K562 (cell line): ENCODE data around the gene MYH9. TPM values are rescaled to one million over a fixed set of nuclear protein-coding genes. Genes with fewer than 3 reads are reported as not detected.

Experiments
- microRNA-seq: library from miRNA; unstranded; fragments of <30 nt; microRNA quantifications from one replicate; pipeline ENCODE4, GENCODE V29; 2018; ENCODE audit warnings: borderline microRNAs expressed
- polyA plus RNA-seq, 8 experiments: library from polyadenylated mRNA; depleted of rRNA in 4 of 8; stranded (reverse) in 5 of 8; unstranded in 3 of 8; fragments of >200 nt; fragmentation: Nextera tagmentation in 2 of 8; fragmentation: Illumina TruSeq in 1 of 8; extraction: Ambion mirVana in 2 of 8; extraction: Trizol in 1 of 8; gene quantifications; 2 replicates each; pipeline versions ENCODE4 v1.2.1 to v1.2.3, GENCODE V29; 2011 to 2014; ENCODE audit warnings: inconsistent platforms in 1 of 8, missing spikeins in 1 of 8
- small RNA-seq: library from RNA; depleted of rRNA; stranded (forward); fragments of <200 nt; gene quantifications from one replicate; pipeline ENCODE3, GENCODE V24; 2014
- total RNA-seq, 7 experiments: library from RNA; depleted of rRNA in 6 of 7; stranded (reverse); fragments of >200 nt in 6 of 7; fragmentation: Illumina TruSeq in 2 of 7; extraction: Trizol in 2 of 7; gene quantifications; 2 replicates each; pipeline versions ENCODE4 v1.2.1 to v1.2.3, GENCODE V29; 2011 to 2021; ENCODE audit warnings: low replicate concordance in 1 of 7

Gene MYH9
- total and polyA plus RNA-seq, 9 of the 15 experiments (the other 6 are each of a cell fraction or from before 2014, with no cell fraction given) = 0.71 to 111 (median 24.6) TPM

Small RNA genes within 50 kb of the gene (microRNA-seq; reads per million reads assigned to microRNA genes)
- gene MIR6819 = not detected

Small RNA genes within 50 kb of the gene (small RNA-seq; reads per million reads assigned to genes)
- not detected for gene MIR6819

Other genes starting within 250 kb of the MYH9 start
- gene APOL3, start 227.2 kb downstream of the MYH9 start, total RNA-seq (2014; rRNA removed) = 0.69 TPM in 1 of 2 replicates, not detected in the other
- gene APOL3, start 227.2 kb downstream of the MYH9 start, total RNA-seq (2014; rRNA removed; fragmentation: Illumina TruSeq; extraction: Trizol) = 0.33 and 0.73 TPM in 2 replicates
- gene APOL3, start 227.2 kb downstream of the MYH9 start, total RNA-seq (2015; rRNA removed; fragmentation: Illumina TruSeq; extraction: Trizol) = 0.25 and 0.38 TPM in 2 replicates
- gene APOL3, start 227.2 kb downstream of the MYH9 start, total RNA-seq (2021) = 0.67 and 1.1 TPM in 2 replicates
- 0.32 and 0.54 TPM in 2 replicates for gene APOL3, start 227.2 kb downstream of the MYH9 start, polyA plus RNA-seq (2011; rRNA removed)
- 0.87 and 1.1 TPM in 2 replicates for gene APOL3, start 227.2 kb downstream of the MYH9 start, polyA plus RNA-seq (2014; fragmentation: Illumina TruSeq; extraction: Trizol)
- gene APOL3, start 227.2 kb downstream of the MYH9 start, polyA plus RNA-seq (2014; fragmentation: Nextera tagmentation; extraction: Ambion mirVana) = under 1 TPM; 0.25 to 0.80 TPM
- gene APOL3, start 227.2 kb downstream of the MYH9 start, polyA plus RNA-seq (2014; rRNA removed) = 0.18 and 0.93 TPM in 2 replicates
- 6.6 and 9.4 TPM in 2 replicates for gene APOL4, start 186.2 kb downstream of the MYH9 start, total RNA-seq (2014; rRNA removed)
- 7.6 and 9.3 TPM in 2 replicates for gene APOL4, start 186.2 kb downstream of the MYH9 start, total RNA-seq (2014; rRNA removed; fragmentation: Illumina TruSeq; extraction: Trizol)
- gene APOL4, start 186.2 kb downstream of the MYH9 start, total RNA-seq (2015; rRNA removed; fragmentation: Illumina TruSeq; extraction: Trizol) = 11.0 and 11.9 TPM in 2 replicates
- gene APOL4, start 186.2 kb downstream of the MYH9 start, total RNA-seq (2021) = 8.9 and 9.8 TPM in 2 replicates
- gene APOL4, start 186.2 kb downstream of the MYH9 start, polyA plus RNA-seq (2011; rRNA removed) = 14.3 and 14.5 TPM in 2 replicates
- 8.1 and 10.2 TPM in 2 replicates for gene APOL4, start 186.2 kb downstream of the MYH9 start, polyA plus RNA-seq (2014; fragmentation: Illumina TruSeq; extraction: Trizol)
- 10 to 100 TPM in 1 of 2 experiments, 1 to 10 TPM in 1; 8.9 to 15.0 TPM for gene APOL4, start 186.2 kb downstream of the MYH9 start, polyA plus RNA-seq (2014; fragmentation: Nextera tagmentation; extraction: Ambion mirVana)
- 6.5 and 7.2 TPM in 2 replicates for gene APOL4, start 186.2 kb downstream of the MYH9 start, polyA plus RNA-seq (2014; rRNA removed)
- gene APOL2, start 148.4 kb downstream of the MYH9 start, total RNA-seq (2014; rRNA removed) = 8.9 and 9.7 TPM in 2 replicates
- gene APOL2, start 148.4 kb downstream of the MYH9 start, total RNA-seq (2014; rRNA removed; fragmentation: Illumina TruSeq; extraction: Trizol) = 9.3 and 10.6 TPM in 2 replicates
- gene APOL2, start 148.4 kb downstream of the MYH9 start, total RNA-seq (2015; rRNA removed; fragmentation: Illumina TruSeq; extraction: Trizol) = 9.6 and 10.6 TPM in 2 replicates
- gene APOL2, start 148.4 kb downstream of the MYH9 start, total RNA-seq (2021) = 9.7 and 10.6 TPM in 2 replicates
- 5.4 and 7.7 TPM in 2 replicates for gene APOL2, start 148.4 kb downstream of the MYH9 start, polyA plus RNA-seq (2011; rRNA removed)
- gene APOL2, start 148.4 kb downstream of the MYH9 start, polyA plus RNA-seq (2014; fragmentation: Illumina TruSeq; extraction: Trizol) = 8.9 and 9.4 TPM in 2 replicates
- gene APOL2, start 148.4 kb downstream of the MYH9 start, polyA plus RNA-seq (2014; fragmentation: Nextera tagmentation; extraction: Ambion mirVana) = 1 to 10 TPM; 2.7 to 6.8 TPM
- gene APOL2, start 148.4 kb downstream of the MYH9 start, polyA plus RNA-seq (2014; rRNA removed) = 6.6 and 6.9 TPM in 2 replicates
- gene APOL1, start 134.8 kb downstream of the MYH9 start, total RNA-seq (2014; rRNA removed) = 5.8 TPM in 2 replicates
- gene APOL1, start 134.8 kb downstream of the MYH9 start, total RNA-seq (2014; rRNA removed; fragmentation: Illumina TruSeq; extraction: Trizol) = 3.5 and 4.1 TPM in 2 replicates
- 7.0 and 7.3 TPM in 2 replicates for gene APOL1, start 134.8 kb downstream of the MYH9 start, total RNA-seq (2015; rRNA removed; fragmentation: Illumina TruSeq; extraction: Trizol)
- gene APOL1, start 134.8 kb downstream of the MYH9 start, total RNA-seq (2021) = 8.1 and 9.0 TPM in 2 replicates
- 4.7 and 5.6 TPM in 2 replicates for gene APOL1, start 134.8 kb downstream of the MYH9 start, polyA plus RNA-seq (2011; rRNA removed)
- 9.5 and 9.7 TPM in 2 replicates for gene APOL1, start 134.8 kb downstream of the MYH9 start, polyA plus RNA-seq (2014; fragmentation: Illumina TruSeq; extraction: Trizol)
- 1 to 10 TPM; 2.5 to 4.2 TPM for gene APOL1, start 134.8 kb downstream of the MYH9 start, polyA plus RNA-seq (2014; fragmentation: Nextera tagmentation; extraction: Ambion mirVana)
- gene APOL1, start 134.8 kb downstream of the MYH9 start, polyA plus RNA-seq (2014; rRNA removed) = 5.3 and 6.9 TPM in 2 replicates
- 95.0 and 111 TPM in 2 replicates for gene TXN2, start 93.7 kb upstream of the MYH9 start, total RNA-seq (2014; rRNA removed)
- gene TXN2, start 93.7 kb upstream of the MYH9 start, total RNA-seq (2014; rRNA removed; fragmentation: Illumina TruSeq; extraction: Trizol) = 46.2 and 48.5 TPM in 2 replicates
- gene TXN2, start 93.7 kb upstream of the MYH9 start, total RNA-seq (2015; rRNA removed; fragmentation: Illumina TruSeq; extraction: Trizol) = 48.6 and 55.6 TPM in 2 replicates
- 118 TPM in 2 replicates for gene TXN2, start 93.7 kb upstream of the MYH9 start, total RNA-seq (2021)
- gene TXN2, start 93.7 kb upstream of the MYH9 start, polyA plus RNA-seq (2011; rRNA removed) = 163 and 187 TPM in 2 replicates
- 108 and 125 TPM in 2 replicates for gene TXN2, start 93.7 kb upstream of the MYH9 start, polyA plus RNA-seq (2014; fragmentation: Illumina TruSeq; extraction: Trizol)
- 100 to 1,000 TPM; 306 to 399 TPM for gene TXN2, start 93.7 kb upstream of the MYH9 start, polyA plus RNA-seq (2014; fragmentation: Nextera tagmentation; extraction: Ambion mirVana)
- 160 and 186 TPM in 2 replicates for gene TXN2, start 93.7 kb upstream of the MYH9 start, polyA plus RNA-seq (2014; rRNA removed)
- 11.2 and 14.1 TPM in 2 replicates for gene FOXRED2, start 119.1 kb upstream of the MYH9 start, total RNA-seq (2014; rRNA removed)
- gene FOXRED2, start 119.1 kb upstream of the MYH9 start, total RNA-seq (2014; rRNA removed; fragmentation: Illumina TruSeq; extraction: Trizol) = 5.7 and 5.8 TPM in 2 replicates
- gene FOXRED2, start 119.1 kb upstream of the MYH9 start, total RNA-seq (2015; rRNA removed; fragmentation: Illumina TruSeq; extraction: Trizol) = 7.8 and 8.9 TPM in 2 replicates
- gene FOXRED2, start 119.1 kb upstream of the MYH9 start, total RNA-seq (2021) = 42.3 and 48.4 TPM in 2 replicates
- gene FOXRED2, start 119.1 kb upstream of the MYH9 start, polyA plus RNA-seq (2011; rRNA removed) = 2.8 and 3.8 TPM in 2 replicates
- 19.8 and 20.6 TPM in 2 replicates for gene FOXRED2, start 119.1 kb upstream of the MYH9 start, polyA plus RNA-seq (2014; fragmentation: Illumina TruSeq; extraction: Trizol)
- gene FOXRED2, start 119.1 kb upstream of the MYH9 start, polyA plus RNA-seq (2014; fragmentation: Nextera tagmentation; extraction: Ambion mirVana) = 1 to 10 TPM; 5.4 to 5.7 TPM
- gene FOXRED2, start 119.1 kb upstream of the MYH9 start, polyA plus RNA-seq (2014; rRNA removed) = 10.1 and 14.3 TPM in 2 replicates
- 279 and 290 TPM in 2 replicates for gene EIF3D, start 141.2 kb upstream of the MYH9 start, total RNA-seq (2014; rRNA removed)
- gene EIF3D, start 141.2 kb upstream of the MYH9 start, total RNA-seq (2014; rRNA removed; fragmentation: Illumina TruSeq; extraction: Trizol) = 256 and 278 TPM in 2 replicates
- 265 and 279 TPM in 2 replicates for gene EIF3D, start 141.2 kb upstream of the MYH9 start, total RNA-seq (2015; rRNA removed; fragmentation: Illumina TruSeq; extraction: Trizol)
- 191 and 207 TPM in 2 replicates for gene EIF3D, start 141.2 kb upstream of the MYH9 start, total RNA-seq (2021)
- gene EIF3D, start 141.2 kb upstream of the MYH9 start, polyA plus RNA-seq (2011; rRNA removed) = 397 and 422 TPM in 2 replicates
- gene EIF3D, start 141.2 kb upstream of the MYH9 start, polyA plus RNA-seq (2014; fragmentation: Illumina TruSeq; extraction: Trizol) = 368 and 398 TPM in 2 replicates
- 100 to 1,000 TPM; 199 to 351 TPM for gene EIF3D, start 141.2 kb upstream of the MYH9 start, polyA plus RNA-seq (2014; fragmentation: Nextera tagmentation; extraction: Ambion mirVana)
- 278 and 293 TPM in 2 replicates for gene EIF3D, start 141.2 kb upstream of the MYH9 start, polyA plus RNA-seq (2014; rRNA removed)